ENCODE results near the gene ASPG. TPM values are rescaled to one million over a fixed set of nuclear protein-coding genes. Genes with fewer than 3 reads are reported as not detected.

ASPG gene
- polyA plus RNA-seq, 1 donor from 2014 or later = 0.16 TPM

GRCh38 chr14:104134061-104134965 lies 48.8 kb downstream of the ASPG start:
- H2AFZ ChIP-seq (ENCODE audit: low read depth, low read length) = no peak overlapping the region
- no peak overlapping the region for H3K27ac ChIP-seq (ENCODE audit: low read length)
- no peak overlapping the region for H3K4me2 ChIP-seq (ENCODE audit: low read length)
- TF ChIP-seq RAD21 (conservative IDR thresholded peaks at IDR 0.05) (no peak), TAF1 (IDR thresholded peaks at IDR 0.05; ENCODE audit: low read depth) (no peak), EP300 (conservative IDR thresholded peaks at IDR 0.05; ENCODE audit: poor library complexity, severe bottlenecking) (no peak), SMC3 (conservative IDR thresholded peaks at IDR 0.05; ENCODE audit: poor library complexity) (no peak), REST (IDR thresholded peaks at IDR 0.05; ENCODE audit: borderline replicate concordance) (no peak), EZH2 (IDR thresholded peaks at IDR 0.05; ENCODE audit: borderline replicate concordance, insufficient read depth, low read length, poor library complexity, severe bottlenecking) (no peak), MXI1 (conservative IDR thresholded peaks at IDR 0.05; ENCODE audit: poor library complexity, severe bottlenecking) (no peak)
- TF ChIP-seq, protein P1, sequence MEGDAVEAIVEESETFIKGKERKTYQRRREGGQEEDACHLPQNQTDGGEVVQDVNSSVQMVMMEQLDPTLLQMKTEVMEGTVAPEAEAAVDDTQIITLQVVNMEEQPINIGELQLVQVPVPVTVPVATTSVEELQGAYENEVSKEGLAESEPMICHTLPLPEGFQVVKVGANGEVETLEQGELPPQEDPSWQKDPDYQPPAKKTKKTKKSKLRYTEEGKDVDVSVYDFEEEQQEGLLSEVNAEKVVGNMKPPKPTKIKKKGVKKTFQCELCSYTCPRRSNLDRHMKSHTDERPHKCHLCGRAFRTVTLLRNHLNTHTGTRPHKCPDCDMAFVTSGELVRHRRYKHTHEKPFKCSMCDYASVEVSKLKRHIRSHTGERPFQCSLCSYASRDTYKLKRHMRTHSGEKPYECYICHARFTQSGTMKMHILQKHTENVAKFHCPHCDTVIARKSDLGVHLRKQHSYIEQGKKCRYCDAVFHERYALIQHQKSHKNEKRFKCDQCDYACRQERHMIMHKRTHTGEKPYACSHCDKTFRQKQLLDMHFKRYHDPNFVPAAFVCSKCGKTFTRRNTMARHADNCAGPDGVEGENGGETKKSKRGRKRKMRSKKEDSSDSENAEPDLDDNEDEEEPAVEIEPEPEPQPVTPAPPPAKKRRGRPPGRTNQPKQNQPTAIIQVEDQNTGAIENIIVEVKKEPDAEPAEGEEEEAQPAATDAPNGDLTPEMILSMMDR (IDR thresholded peaks at IDR 0.05; ENCODE audit: poor library complexity, severe bottlenecking) = no peak
- no peaks in the 10 kb centered on the region for H3K9me2 ChIP-seq (ENCODE audit: insufficient read depth, low read length)
- peaks cover 3% of the 10 kb centered on the region for H3K79me2 ChIP-seq (replicated peaks; ENCODE audit: insufficient read depth, low read length)
- H3K27me3 ChIP-seq (ENCODE audit: insufficient read depth, low read depth, low read length) = peaks cover 28% of the 10 kb centered on the region
- H3K4me3 ChIP-seq (ENCODE audit: low read length) = no peak overlapping the region
- no peaks in the 10 kb centered on the region for H3K36me3 ChIP-seq (ENCODE audit: insufficient read depth, low read length)
- no peaks in the 10 kb centered on the region for H3F3A ChIP-seq (ENCODE audit: insufficient read depth, low read length, poor library complexity, severe bottlenecking)
- no peaks in the 10 kb centered on the region for H4K20me1 ChIP-seq (ENCODE audit: insufficient read depth)
- H3K9ac ChIP-seq (ENCODE audit: low read length) = no peak overlapping the region
- no peaks in the 10 kb centered on the region for H3K9me3 ChIP-seq (ENCODE audit: low read length)

- H3K9me3 ChIP-seq (ENCODE audit: low read length) = no peaks in the 10 kb centered on the region
- H3K9ac ChIP-seq (ENCODE audit: low read length) = peak overlapping the region; percentile 48
- peak overlapping the region; percentile 3 for H2AFZ ChIP-seq (ENCODE audit: low read depth, low read length)
- H3F3A ChIP-seq (ENCODE audit: insufficient read depth, low read length, poor library complexity, severe bottlenecking) = no peaks in the 10 kb centered on the region
- no peaks in the 10 kb centered on the region for H3K36me3 ChIP-seq (ENCODE audit: insufficient read depth, low read length)
- no peak for TF ChIP-seq REST (IDR thresholded peaks at IDR 0.05; ENCODE audit: borderline replicate concordance)
- TF ChIP-seq RAD21 (conservative IDR thresholded peaks at IDR 0.05) = peak; percentile 34
- TF ChIP-seq SMC3 (conservative IDR thresholded peaks at IDR 0.05; ENCODE audit: poor library complexity) = no peak
- TF ChIP-seq, protein P1 (IDR thresholded peaks at IDR 0.05; ENCODE audit: poor library complexity, severe bottlenecking) = peak; percentile 43
- no peak overlapping the region for H3K4me2 ChIP-seq (ENCODE audit: low read length)
- H3K9me2 ChIP-seq (ENCODE audit: insufficient read depth, low read length) = no peaks in the 10 kb centered on the region
- peaks cover 29% of the 10 kb centered on the region for H3K27me3 ChIP-seq (ENCODE audit: insufficient read depth, low read depth, low read length)
- H3K4me3 ChIP-seq (ENCODE audit: low read length) = peak overlapping the region; percentile 62
- no peak overlapping the region for H3K27ac ChIP-seq (ENCODE audit: low read length)
- H4K20me1 ChIP-seq (ENCODE audit: insufficient read depth) = no peaks in the 10 kb centered on the region
- peaks cover 13% of the 10 kb centered on the region for H3K79me2 ChIP-seq (replicated peaks; ENCODE audit: insufficient read depth, low read length)
Measured at GRCh38 chr14:104135121-104135903, 49.8 kb downstream of the ASPG start.

Data from neural cell (in vitro differentiated cells).